Measurements from ENCODE around the gene CCDC148. TPM values are rescaled to one million over a fixed set of nuclear protein-coding genes. Genes with fewer than 3 reads are reported as not detected.

CCDC148 gene
- total RNA-seq, 3 donors from 2014 or later, result 0.14 TPM; not detected in 2

- Mint-ChIP-seq H3K4me3 (no peak overlapping the region), H3K4me1 (ENCODE audit: low read depth) (no peaks in the 10 kb centered on the region), H3K9me3 (peaks cover 6% of the 10 kb centered on the region), H3K36me3 (ENCODE audit: insufficient read depth) (no peaks in the 10 kb centered on the region), H3K27me3 (ENCODE audit: low read depth) (no peaks in the 10 kb centered on the region)
- DNase-seq, result no peak
- no peak for ATAC-seq
These were observed 159.4 kb downstream of the CCDC148 start for GRCh38 chr2:158297120-158297519.

- H3K4me1 Mint-ChIP-seq (ENCODE audit: low read depth), result no peaks in the 10 kb centered on the region
- no peaks in the 10 kb centered on the region for H3K36me3 Mint-ChIP-seq (ENCODE audit: insufficient read depth)
- DNase-seq, result no peak
- ATAC-seq, result no peak
- H3K9me3 Mint-ChIP-seq, result no peaks in the 10 kb centered on the region
- no peaks in the 10 kb centered on the region for H3K27me3 Mint-ChIP-seq (ENCODE audit: low read depth)
- H3K4me3 Mint-ChIP-seq, result no peak overlapping the region
These were observed 162.8 kb downstream of the CCDC148 start for GRCh38 chr2:158293722-158294121.

- H3K4me3 Mint-ChIP-seq, result no peak overlapping the region
- ATAC-seq (no peak), DNase-seq (no peak)
- H3K9me3 Mint-ChIP-seq, result peaks cover 6% of the 10 kb centered on the region
- no peaks in the 10 kb centered on the region for H3K4me1 Mint-ChIP-seq (ENCODE audit: low read depth)
- H3K27me3 Mint-ChIP-seq (ENCODE audit: low read depth), result peaks cover 3% of the 10 kb centered on the region
- no peaks in the 10 kb centered on the region for H3K36me3 Mint-ChIP-seq (ENCODE audit: insufficient read depth)
These were observed 164.9 kb downstream of the CCDC148 start for GRCh38 chr2:158291544-158292180.

- Mint-ChIP-seq H3K36me3 (ENCODE audit: insufficient read depth) (no peaks in the 10 kb centered on the region), H3K4me1 (ENCODE audit: low read depth) (no peaks in the 10 kb centered on the region), H3K4me3 (no peak overlapping the region), H3K9me3 (peaks cover 9% of the 10 kb centered on the region), H3K27me3 (ENCODE audit: low read depth) (peaks cover 3% of the 10 kb centered on the region)
- ATAC-seq, result no peak
- DNase-seq, result no peak
These were observed 166.3 kb downstream of the CCDC148 start for GRCh38 chr2:158290225-158290624.

GRCh38 chr2:158276619-158277471 lies 179.7 kb downstream of the CCDC148 start:
- ATAC-seq (no peak), DNase-seq (no peak)
- Mint-ChIP-seq H3K27me3 (ENCODE audit: low read depth) (no peaks in the 10 kb centered on the region), H3K4me3 (no peak overlapping the region), H3K9me3 (peaks cover 3% of the 10 kb centered on the region), H3K4me1 (ENCODE audit: low read depth) (no peaks in the 10 kb centered on the region), H3K36me3 (ENCODE audit: insufficient read depth) (no peaks in the 10 kb centered on the region)

GRCh38 chr2:158273791-158274190 lies 182.8 kb downstream of the CCDC148 start:
- Mint-ChIP-seq H3K4me1 (ENCODE audit: low read depth) (no peaks in the 10 kb centered on the region), H3K9me3 (peaks cover 3% of the 10 kb centered on the region), H3K36me3 (ENCODE audit: insufficient read depth) (no peaks in the 10 kb centered on the region), H3K4me3 (no peak overlapping the region), H3K27me3 (ENCODE audit: low read depth) (peaks cover 2% of the 10 kb centered on the region)
- ATAC-seq (no peak), DNase-seq (no peak)

- no peak overlapping the region for H3K4me3 Mint-ChIP-seq
These were observed 186.0 kb downstream of the CCDC148 start for GRCh38 chr2:158270536-158270935.

GRCh38 chr2:158269143-158269542 lies 187.4 kb downstream of the CCDC148 start:
- Mint-ChIP-seq H3K4me3 (no peak overlapping the region), H3K4me1 (ENCODE audit: low read depth) (no peaks in the 10 kb centered on the region), H3K27me3 (ENCODE audit: low read depth) (peaks cover 2% of the 10 kb centered on the region), H3K9me3 (no peaks in the 10 kb centered on the region), H3K36me3 (ENCODE audit: insufficient read depth) (no peaks in the 10 kb centered on the region)
- DNase-seq (no peak), ATAC-seq (no peak)

More at GRCh38 chr2:158270536-158270935, 186.0 kb downstream of the CCDC148 start:
- Mint-ChIP-seq H3K4me1 (ENCODE audit: low read depth) (no peaks in the 10 kb centered on the region), H3K36me3 (ENCODE audit: insufficient read depth) (no peaks in the 10 kb centered on the region), H3K27me3 (ENCODE audit: low read depth) (peaks cover 2% of the 10 kb centered on the region), H3K9me3 (no peaks in the 10 kb centered on the region)
- DNase-seq (no peak), ATAC-seq (no peak)

- Mint-ChIP-seq H3K9me3 (no peaks in the 10 kb centered on the region), H3K27me3 (ENCODE audit: low read depth) (peaks cover 7% of the 10 kb centered on the region), H3K4me1 (ENCODE audit: low read depth) (no peaks in the 10 kb centered on the region), H3K36me3 (ENCODE audit: insufficient read depth) (no peaks in the 10 kb centered on the region), H3K4me3 (no peak overlapping the region)
- ATAC-seq, result no peak
- no peak for DNase-seq
These were observed 190.4 kb downstream of the CCDC148 start for GRCh38 chr2:158266111-158266510.

- Mint-ChIP-seq H3K4me3 (no peak overlapping the region), H3K27me3 (ENCODE audit: low read depth) (peaks cover 10% of the 10 kb centered on the region)
- no peak for ATAC-seq
These were observed 201.3 kb downstream of the CCDC148 start for GRCh38 chr2:158255257-158255656.

GRCh38 chr2:158253170-158253569 lies 203.4 kb downstream of the CCDC148 start:
- no peak overlapping the region for H3K4me3 Mint-ChIP-seq
- ATAC-seq, result no peak
- H3K27me3 Mint-ChIP-seq (ENCODE audit: low read depth), result peaks cover 10% of the 10 kb centered on the region
- no peaks in the 10 kb centered on the region for H3K9me3 Mint-ChIP-seq
- H3K36me3 Mint-ChIP-seq (ENCODE audit: insufficient read depth), result no peaks in the 10 kb centered on the region
- DNase-seq, result no peak
- no peaks in the 10 kb centered on the region for H3K4me1 Mint-ChIP-seq (ENCODE audit: low read depth)

More at GRCh38 chr2:158255257-158255656, 201.3 kb downstream of the CCDC148 start:
- no peaks in the 10 kb centered on the region for H3K36me3 Mint-ChIP-seq (ENCODE audit: insufficient read depth)
- no peaks in the 10 kb centered on the region for H3K4me1 Mint-ChIP-seq (ENCODE audit: low read depth)
- H3K9me3 Mint-ChIP-seq, result no peaks in the 10 kb centered on the region
- no peak for DNase-seq

GRCh38 chr2:158251356-158251755 lies 205.2 kb downstream of the CCDC148 start:
- peaks cover 10% of the 10 kb centered on the region for H3K27me3 Mint-ChIP-seq (ENCODE audit: low read depth)
- no peaks in the 10 kb centered on the region for H3K9me3 Mint-ChIP-seq
- ATAC-seq (no peak), DNase-seq (no peak)
- H3K4me1 Mint-ChIP-seq (ENCODE audit: low read depth), result no peaks in the 10 kb centered on the region
- no peak overlapping the region for H3K4me3 Mint-ChIP-seq
- no peaks in the 10 kb centered on the region for H3K36me3 Mint-ChIP-seq (ENCODE audit: insufficient read depth)

GRCh38 chr2:158243392-158243791 lies 213.2 kb downstream of the CCDC148 start:
- Mint-ChIP-seq H3K36me3 (ENCODE audit: insufficient read depth) (no peaks in the 10 kb centered on the region), H3K27me3 (ENCODE audit: low read depth) (no peaks in the 10 kb centered on the region), H3K9me3 (no peaks in the 10 kb centered on the region), H3K4me3 (no peak overlapping the region), H3K4me1 (ENCODE audit: low read depth) (no peaks in the 10 kb centered on the region)
- no peak for ATAC-seq
- DNase-seq, result no peak

GRCh38 chr2:158242280-158242679 lies 214.3 kb downstream of the CCDC148 start:
- H3K27me3 Mint-ChIP-seq (ENCODE audit: low read depth), result no peaks in the 10 kb centered on the region
- H3K4me3 Mint-ChIP-seq, result no peak overlapping the region
- ATAC-seq (no peak), DNase-seq (no peak)
- no peaks in the 10 kb centered on the region for H3K36me3 Mint-ChIP-seq (ENCODE audit: insufficient read depth)
- no peaks in the 10 kb centered on the region for H3K9me3 Mint-ChIP-seq
- no peaks in the 10 kb centered on the region for H3K4me1 Mint-ChIP-seq (ENCODE audit: low read depth)

GRCh38 chr2:158240975-158241374 lies 215.6 kb downstream of the CCDC148 start:
- DNase-seq, result no peak
- H3K4me3 Mint-ChIP-seq, result no peak overlapping the region
- H3K27me3 Mint-ChIP-seq (ENCODE audit: low read depth), result no peaks in the 10 kb centered on the region
- no peaks in the 10 kb centered on the region for H3K36me3 Mint-ChIP-seq (ENCODE audit: insufficient read depth)
- no peaks in the 10 kb centered on the region for H3K4me1 Mint-ChIP-seq (ENCODE audit: low read depth)
- H3K9me3 Mint-ChIP-seq, result no peaks in the 10 kb centered on the region
- no peak for ATAC-seq

Data from activated T-cell treated with anti-CD3 and anti-CD28 coated beads, Interleukin-2, amount 50 U/mL, for 4 hours (primary cell).